ENCODE data around the gene DNAH11. TPM values are rescaled to one million over a fixed set of nuclear protein-coding genes. Genes with fewer than 3 reads are reported as not detected.

Gene DNAH11
- total RNA-seq, 4 donors from 2014 or later = 0.10 to 0.62 (median 0.23) TPM

DNA sequence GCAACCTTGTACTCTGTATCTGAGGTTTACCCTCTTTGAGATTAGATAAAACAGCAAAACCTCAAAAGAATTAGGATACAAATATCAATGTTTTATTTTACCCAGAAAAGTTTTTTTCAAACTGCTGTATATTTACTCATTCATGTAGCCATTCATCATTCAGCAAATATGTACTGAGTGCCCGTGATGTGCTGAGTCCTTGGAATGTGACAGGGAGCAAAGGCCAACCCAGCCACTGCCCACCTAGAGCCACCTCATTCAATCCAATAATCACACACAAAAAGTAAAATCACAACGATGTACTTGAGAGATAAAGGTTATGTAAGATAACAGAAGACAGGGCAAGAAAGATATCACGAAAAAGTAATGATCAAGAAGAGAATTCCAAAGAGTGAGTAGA is 215.4 kb downstream of the DNAH11 start:
- Histone ChIP-seq H3K27ac (no peak overlapping the region), H3K4me1 (no peaks in the 10 kb centered on the region), H3K27me3 (peaks cover 0 to 12% (median 0%) of the 10 kb centered on the region in 3 donors), H3K36me3 (no peaks in the 10 kb centered on the region), H3K9me3 (no peaks in the 10 kb centered on the region), H3K4me3 (no peak overlapping the region)
- in situ Hi-C loops (cut with MboI; ENCODE audit: low sequenced_read_pairs in 4 of 4) (no loop called here), intact Hi-C loops (cut with DNase I; ENCODE audit: low total_unique reads) (no loop called here)
- DNase-seq (no peak), ATAC-seq (no peak)
- TF ChIP-seq, protein P1, sequence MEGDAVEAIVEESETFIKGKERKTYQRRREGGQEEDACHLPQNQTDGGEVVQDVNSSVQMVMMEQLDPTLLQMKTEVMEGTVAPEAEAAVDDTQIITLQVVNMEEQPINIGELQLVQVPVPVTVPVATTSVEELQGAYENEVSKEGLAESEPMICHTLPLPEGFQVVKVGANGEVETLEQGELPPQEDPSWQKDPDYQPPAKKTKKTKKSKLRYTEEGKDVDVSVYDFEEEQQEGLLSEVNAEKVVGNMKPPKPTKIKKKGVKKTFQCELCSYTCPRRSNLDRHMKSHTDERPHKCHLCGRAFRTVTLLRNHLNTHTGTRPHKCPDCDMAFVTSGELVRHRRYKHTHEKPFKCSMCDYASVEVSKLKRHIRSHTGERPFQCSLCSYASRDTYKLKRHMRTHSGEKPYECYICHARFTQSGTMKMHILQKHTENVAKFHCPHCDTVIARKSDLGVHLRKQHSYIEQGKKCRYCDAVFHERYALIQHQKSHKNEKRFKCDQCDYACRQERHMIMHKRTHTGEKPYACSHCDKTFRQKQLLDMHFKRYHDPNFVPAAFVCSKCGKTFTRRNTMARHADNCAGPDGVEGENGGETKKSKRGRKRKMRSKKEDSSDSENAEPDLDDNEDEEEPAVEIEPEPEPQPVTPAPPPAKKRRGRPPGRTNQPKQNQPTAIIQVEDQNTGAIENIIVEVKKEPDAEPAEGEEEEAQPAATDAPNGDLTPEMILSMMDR (IDR thresholded peaks at IDR 0.05 in 4 of 5, conservative IDR thresholded peaks at IDR 0.05 in 1 of 5) = no peak
- TF ChIP-seq POLR2A (IDR thresholded peaks at IDR 0.05) = no peak

DNA sequence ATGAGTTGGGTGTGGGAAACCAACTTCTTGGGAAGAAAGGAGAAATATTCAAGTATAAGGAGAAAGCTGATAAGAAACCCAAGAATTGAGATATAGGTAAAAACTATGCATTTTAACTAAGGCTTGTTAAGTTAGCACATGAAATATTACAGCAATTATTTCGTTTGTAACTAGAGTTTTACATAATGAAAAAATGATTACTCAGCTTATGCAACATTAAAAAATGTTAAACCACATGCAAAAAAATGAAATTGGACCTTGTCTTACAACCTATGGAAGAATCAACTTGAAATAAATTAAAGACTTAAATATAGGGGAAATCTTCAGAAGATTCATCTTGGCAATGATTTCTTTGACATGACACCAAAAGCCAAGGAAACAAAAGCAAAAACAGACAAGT is 219.6 kb downstream of the DNAH11 start:
- no peak for ATAC-seq
- TF ChIP-seq, protein P1 (IDR thresholded peaks at IDR 0.05 in 4 of 5, conservative IDR thresholded peaks at IDR 0.05 in 1 of 5) = no peak
- no peak for TF ChIP-seq POLR2A (IDR thresholded peaks at IDR 0.05)
- Histone ChIP-seq H3K27me3 (peaks cover 0 to 9% (median 0%) of the 10 kb centered on the region in 3 donors), H3K4me3 (no peak overlapping the region), H3K9me3 (no peaks in the 10 kb centered on the region), H3K36me3 (no peaks in the 10 kb centered on the region), H3K27ac (no peak overlapping the region), H3K4me1 (no peaks in the 10 kb centered on the region)
- intact Hi-C loops (cut with DNase I; ENCODE audit: low total_unique reads) (no loop called here), in situ Hi-C loops (cut with MboI; ENCODE audit: low sequenced_read_pairs in 4 of 4) (no loop called here)
- no peak for DNase-seq

- ATAC-seq (no peak), DNase-seq (no peak)
- no peaks in the 10 kb centered on the region for H3K36me3 ChIP-seq
- intact Hi-C loops (cut with DNase I; ENCODE audit: low total_unique reads) = no loop called here
- no peak overlapping the region for H3K4me3 ChIP-seq
- no peaks in the 10 kb centered on the region for H3K4me1 ChIP-seq
- TF ChIP-seq, protein P1 (IDR thresholded peaks at IDR 0.05 in 4 of 5, conservative IDR thresholded peaks at IDR 0.05 in 1 of 5) = no peak
- TF ChIP-seq POLR2A (IDR thresholded peaks at IDR 0.05) = no peak
- H3K27me3 ChIP-seq = peaks cover 0 to 6% (median 5%) of the 10 kb centered on the region in 3 donors
- in situ Hi-C loops (cut with MboI; ENCODE audit: low sequenced_read_pairs in 4 of 4) = no loop called here
- no peak overlapping the region for H3K27ac ChIP-seq
- no peaks in the 10 kb centered on the region for H3K9me3 ChIP-seq
Observed at GRCh38 chr7:21763818-21764217, 221.0 kb downstream of the DNAH11 start.

DNA sequence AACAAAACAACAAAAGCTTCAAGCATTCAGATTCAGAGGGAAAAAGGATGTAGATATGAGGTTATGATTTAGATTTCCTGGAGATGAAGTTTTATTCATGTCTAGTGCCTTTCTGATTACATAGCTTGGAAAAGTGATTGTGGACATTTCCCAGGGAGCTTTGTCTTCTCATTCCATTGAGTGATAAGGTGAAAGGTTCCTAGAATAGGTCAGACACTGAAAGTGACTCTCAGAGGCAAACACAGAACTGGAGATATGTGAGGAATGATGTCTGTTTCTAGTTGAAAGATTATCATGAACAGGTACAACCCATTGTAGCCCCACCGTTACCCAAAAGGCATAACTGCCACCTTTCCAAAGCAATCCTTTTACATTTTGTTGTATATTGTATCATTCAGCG is 223.4 kb downstream of the DNAH11 start:
- H3K4me1 ChIP-seq = no peaks in the 10 kb centered on the region
- peaks cover 0 to 5% (median 0%) of the 10 kb centered on the region in 3 donors for H3K27me3 ChIP-seq
- intact Hi-C loops (cut with DNase I; ENCODE audit: low total_unique reads) (no loop called here), in situ Hi-C loops (cut with MboI; ENCODE audit: low sequenced_read_pairs in 4 of 4) (no loop called here)
- DNase-seq (no peak), ATAC-seq (no peak)
- no peaks in the 10 kb centered on the region for H3K36me3 ChIP-seq
- no peaks in the 10 kb centered on the region for H3K9me3 ChIP-seq
- no peak overlapping the region for H3K4me3 ChIP-seq
- no peak overlapping the region for H3K27ac ChIP-seq
- TF ChIP-seq, protein P1 (IDR thresholded peaks at IDR 0.05 in 4 of 5, conservative IDR thresholded peaks at IDR 0.05 in 1 of 5) = no peak
- no peak for TF ChIP-seq POLR2A (IDR thresholded peaks at IDR 0.05)

- no peak overlapping the region for H3K27ac ChIP-seq
- TF ChIP-seq, protein P1 (IDR thresholded peaks at IDR 0.05 in 4 of 5, conservative IDR thresholded peaks at IDR 0.05 in 1 of 5) = peak in 2 of 5 experiments; percentile 11 to 20
- TF ChIP-seq POLR2A (IDR thresholded peaks at IDR 0.05) = no peak
- in situ Hi-C loops (cut with MboI; ENCODE audit: low sequenced_read_pairs in 4 of 4) (no loop called here), intact Hi-C loops (cut with DNase I; ENCODE audit: low total_unique reads) (no loop called here)
- H3K36me3 ChIP-seq = no peaks in the 10 kb centered on the region
- no peak for DNase-seq
- ATAC-seq = no peak
- peaks cover 0 to 5% (median 0%) of the 10 kb centered on the region in 3 donors for H3K27me3 ChIP-seq
- H3K4me3 ChIP-seq = no peak overlapping the region
- H3K9me3 ChIP-seq = no peaks in the 10 kb centered on the region
- no peaks in the 10 kb centered on the region for H3K4me1 ChIP-seq
Observed at GRCh38 chr7:21767300-21767900, 224.6 kb downstream of the DNAH11 start.
